ENCODE results near the gene RITA1. TPM values are rescaled to one million over a fixed set of nuclear protein-coding genes. Genes with fewer than 3 reads are reported as not detected.

Gene RITA1
- total and polyA plus RNA-seq, 9 donors: 6.8 to 19.4 (median 15.4) TPM

GRCh38 chr12:113222730-113223531 lies 37.4 kb downstream of the RITA1 start:
- Histone ChIP-seq H3K9me3 (no peaks in the 10 kb centered on the region), H3K36me3 (no peaks in the 10 kb centered on the region), H3K27me3 (no peaks in the 10 kb centered on the region), H3K4me3 (peak overlapping the region; percentile 91), H3K27ac (peak overlapping the region; percentile 54 to 84), H3K4me1 (ENCODE audit: insufficient read depth) (peaks cover 11% of the 10 kb centered on the region)
- no peak for TF ChIP-seq POLR2A (IDR thresholded peaks at IDR 0.05)
- WGBS, 3 donors: 1 to 2% (median 2%) methylated on average over 11 of the region's 11 CpGs
- intact Hi-C loops (cut with DNase I): no loop called here
- DNase-seq: peak; percentile 67 to 74 (median 69)

GRCh38 chr12:113224955-113225354 lies 39.4 kb downstream of the RITA1 start:
- Histone ChIP-seq H3K27ac (no peak overlapping the region), H3K4me1 (ENCODE audit: insufficient read depth) (peaks cover 16% of the 10 kb centered on the region), H3K9me3 (no peaks in the 10 kb centered on the region), H3K27me3 (no peaks in the 10 kb centered on the region), H3K36me3 (no peaks in the 10 kb centered on the region), H3K4me3 (no peak overlapping the region)
- WGBS, 3 donors: 92 to 94% (median 93%) methylated on average over 4 of the region's 4 CpGs
- DNase-seq: no peak
- intact Hi-C loops (cut with DNase I): no loop called here
- TF ChIP-seq POLR2A (IDR thresholded peaks at IDR 0.05) (no peak), EP300 (IDR thresholded peaks at IDR 0.05) (no peak), CTCF (IDR thresholded peaks at IDR 0.05) (no peak)

- TF ChIP-seq POLR2A (IDR thresholded peaks at IDR 0.05) (no peak), EP300 (IDR thresholded peaks at IDR 0.05) (no peak), CTCF (IDR thresholded peaks at IDR 0.05) (no peak)
- Histone ChIP-seq H3K36me3 (no peaks in the 10 kb centered on the region), H3K27me3 (no peaks in the 10 kb centered on the region), H3K9me3 (no peaks in the 10 kb centered on the region), H3K4me1 (ENCODE audit: insufficient read depth) (peaks cover 13% of the 10 kb centered on the region), H3K27ac (peak overlapping the region in 1 of 2 donors; percentile 19), H3K4me3 (no peak overlapping the region)
- WGBS, 3 donors: 66 to 74% (median 73%) methylated on average over 13 of the region's 13 CpGs
- intact Hi-C loops (cut with DNase I): no loop called here
- no peak for DNase-seq
Measured at GRCh38 chr12:113226696-113227568, 41.4 kb downstream of the RITA1 start.

GRCh38 chr12:113227686-113228391 lies 42.3 kb downstream of the RITA1 start:
- 68 to 80% (median 79%) methylated on average over 5 of the region's 5 CpGs for WGBS, 3 donors
- no peak overlapping the region for H3K4me3 ChIP-seq
- no peak for TF ChIP-seq POLR2A (IDR thresholded peaks at IDR 0.05)
- TF ChIP-seq EP300 (IDR thresholded peaks at IDR 0.05): no peak
- TF ChIP-seq CTCF (IDR thresholded peaks at IDR 0.05): no peak
- no peak overlapping the region for H3K27ac ChIP-seq
- H3K9me3 ChIP-seq: no peaks in the 10 kb centered on the region
- peaks cover 10% of the 10 kb centered on the region for H3K4me1 ChIP-seq (ENCODE audit: insufficient read depth)
- H3K36me3 ChIP-seq: no peaks in the 10 kb centered on the region
- intact Hi-C loops (cut with DNase I): no loop called here
- no peaks in the 10 kb centered on the region for H3K27me3 ChIP-seq
- no peak for DNase-seq

Measured in ovary (tissue), 9 donors.